ENCODE data around the gene TRIM45. TPM values are rescaled to one million over a fixed set of nuclear protein-coding genes. Genes with fewer than 3 reads are reported as not detected.

The TRIM45 gene
- total RNA-seq, 1 experiment from 2014 or later = 11.7 TPM

GRCh38 chr1:117066367-117066766 is 55.2 kb downstream of the TRIM45 start:
- Mint-ChIP-seq H3K27me3 (ENCODE audit: low read depth) (no peaks in the 10 kb centered on the region), H3K36me3 (ENCODE audit: insufficient read depth in 1 of 3, low read depth in 3 of 3) (peaks cover 20 to 57% (median 41%) of the 10 kb centered on the region in 3 experiments; a peak in 6 of 7 replicates), H3K27ac (no peak overlapping the region; a peak in 1 of 7 replicates), H3K4me3 (no peak overlapping the region), H3K4me1 (peaks cover 1% of the 10 kb centered on the region in 2 experiments; a peak in 3 of 4 replicates), H3K9me3 (no peaks in the 10 kb centered on the region)
- Histone ChIP-seq H3K23me2 (ENCODE audit: insufficient read length, low read depth, low read length, poor library complexity, severe bottlenecking) (no peaks in the 10 kb centered on the region), H3K4me1 (ENCODE audit: insufficient read depth, low read length) (no peaks in the 10 kb centered on the region), H3K27me3 (ENCODE audit: insufficient read depth, low read length) (no peaks in the 10 kb centered on the region), H3K9ac (ENCODE audit: extremely low read depth, insufficient read length, low read length) (no peak overlapping the region), H4K5ac (ENCODE audit: insufficient read length, low read depth, low read length) (no peak overlapping the region), H3K79me1 (ENCODE audit: insufficient read depth, low read depth, low read length, poor library complexity, severe bottlenecking) (no peaks in the 10 kb centered on the region), H2BK20ac (ENCODE audit: low read depth, low read length, poor library complexity, severe bottlenecking) (no peak overlapping the region), H3K79me2 (ENCODE audit: insufficient read depth, low read length) (peaks cover 4% of the 10 kb centered on the region; the same call in 1 of the 2 replicates), H2BK15ac (ENCODE audit: low read depth, low read length) (no peak overlapping the region), H3K4me2 (ENCODE audit: insufficient read depth, insufficient read length, low read length) (no peak overlapping the region), H3K23ac (ENCODE audit: insufficient read length, low read depth, low read length) (no peak overlapping the region), H2BK5ac (ENCODE audit: insufficient read length, low read length) (no peak overlapping the region), H2BK12ac (ENCODE audit: insufficient read length, low read depth, low read length) (no peak overlapping the region), H3K27ac (ENCODE audit: insufficient read length, low read depth, low read length) (no peak overlapping the region), H3K14ac (ENCODE audit: insufficient read depth, low read length) (no peak overlapping the region), H3T11ph (ENCODE audit: low read length) (no peak overlapping the region), H3K9me3 (ENCODE audit: control insufficient read depth, low read depth, low read length) (no peaks in the 10 kb centered on the region), H4K91ac (ENCODE audit: insufficient read length, low read depth, low read length) (no peak overlapping the region), H3K18ac (ENCODE audit: insufficient read length, low read depth, low read length) (no peak overlapping the region), H2AFZ (ENCODE audit: low read length) (no peak overlapping the region), H4K20me1 (ENCODE audit: control insufficient read depth, insufficient read depth, insufficient read length) (no peaks in the 10 kb centered on the region), H4K8ac (replicated peaks; ENCODE audit: insufficient read length, low read depth, low read length) (no peak overlapping the region), H2BK120ac (ENCODE audit: low read depth, low read length, poor library complexity, severe bottlenecking) (no peak overlapping the region), H3K4ac (ENCODE audit: low read depth, low read length) (no peak overlapping the region), H3K56ac (ENCODE audit: insufficient read length, low read depth, low read length) (no peak overlapping the region), H2AK5ac (ENCODE audit: insufficient read length, low read length) (no peak overlapping the region)
- TF ChIP-seq CTCF (conservative IDR thresholded peaks at IDR 0.05) = no peak
- no CpG with 5 or more reads among the region's 6 CpGs for WGBS (ENCODE audit: extremely low coverage, insufficient read length, low lambda C conversion rate)
- DNase-seq = no peak

Data from H9 (cell line).